Activated CD8-positive, alpha-beta memory T cell treated with anti-CD3 and anti-CD28 coated beads for 36 hours (primary cell): Measurements from ENCODE around the gene NDUFS6. TPM values are rescaled to one million over a fixed set of nuclear protein-coding genes. Genes with fewer than 3 reads are reported as not detected.
"Not testable (repeated sequence)": the region's sequence is repeated elsewhere in the genome, so short reads cannot be mapped to it uniquely, and the experiment has no call there.

Experiments used
- CTCF ChIA-PET: fragments of 350-600 bp; sonication (Branson Sonifier 250); formaldehyde crosslinking; loops from one replicate; lab custom pipeline; 2021; ENCODE audit warnings: antibody characterized with exemption; lab: Charles Lee
- POLR2A ChIA-PET: fragments of 350-600 bp; sonication (Branson Sonifier 250); formaldehyde crosslinking; loops from one replicate; lab custom pipeline; 2021; ENCODE audit warnings: antibody characterized with exemption; lab: Charles Lee
- total RNA-seq, 2 experiments: library from RNA; stranded (reverse); gene quantifications; one replicate each; pipeline ENCODE4 v1.2.3, GENCODE V29; 2021

The NDUFS6 gene
- total RNA-seq, 2 experiments from 2014 or later: 46.7 to 47.5 TPM

GRCh38 chr5:1836891-1837880 is 36.0 kb downstream of the NDUFS6 start:
- CTCF ChIA-PET: no interaction called here
- POLR2A ChIA-PET: no interaction called here

DNA sequence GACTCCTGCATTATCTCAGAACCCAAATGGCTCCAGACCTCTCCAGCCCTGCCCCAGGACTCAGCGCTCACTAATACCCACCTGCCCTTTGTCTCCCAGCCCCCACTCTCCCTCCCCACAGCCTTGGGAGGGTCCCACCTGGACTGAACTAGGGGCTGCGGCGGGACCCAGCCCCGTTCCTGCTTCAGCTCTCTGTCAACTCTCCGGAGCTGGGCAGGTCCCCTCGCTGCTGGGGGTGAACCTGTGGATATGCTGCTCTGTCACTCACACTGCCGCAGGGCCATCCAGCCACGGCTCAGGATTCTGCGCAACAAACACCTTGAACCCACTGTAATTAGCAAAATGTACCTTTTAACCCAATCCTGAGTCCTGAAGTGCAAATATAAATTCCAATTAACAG is 36.8 kb downstream of the NDUFS6 start:
- CTCF ChIA-PET: no interaction called here
- POLR2A ChIA-PET: no interaction called here

DNA sequence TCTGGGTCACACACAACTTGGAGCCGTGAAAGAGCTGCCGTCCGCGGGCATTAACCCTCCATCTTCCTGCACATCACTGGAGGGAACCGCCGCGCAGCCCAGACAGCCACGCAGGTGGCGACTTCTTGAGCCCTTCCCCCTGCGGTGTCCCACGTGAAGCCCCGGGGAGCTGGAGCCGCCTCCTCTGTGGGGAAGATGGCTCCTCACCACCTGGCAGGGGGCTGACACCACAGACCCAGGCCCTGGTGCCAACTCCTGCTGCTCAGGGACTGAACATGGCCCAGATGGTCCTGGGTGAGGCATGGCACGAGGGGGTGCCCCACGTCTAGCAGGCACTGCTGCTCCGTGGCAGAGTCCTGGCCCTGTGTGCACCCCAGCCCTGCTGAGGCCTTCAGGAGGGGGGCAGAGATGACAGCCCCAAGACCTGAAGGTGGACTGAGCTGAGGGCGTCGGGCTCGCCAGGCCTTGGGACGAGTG is 38.9 kb downstream of the NDUFS6 start:
- CTCF ChIA-PET: no interaction called here
- POLR2A ChIA-PET: no interaction called here

GRCh38 chr5:1840741-1841521 is 39.7 kb downstream of the NDUFS6 start:
- POLR2A ChIA-PET: no interaction called here
- CTCF ChIA-PET: interaction anchor here (0.7 kb wide), 1 partner anchor 14 kb away, joined by 3 read pairs; no protein-coding TSS in a partner anchor

DNA sequence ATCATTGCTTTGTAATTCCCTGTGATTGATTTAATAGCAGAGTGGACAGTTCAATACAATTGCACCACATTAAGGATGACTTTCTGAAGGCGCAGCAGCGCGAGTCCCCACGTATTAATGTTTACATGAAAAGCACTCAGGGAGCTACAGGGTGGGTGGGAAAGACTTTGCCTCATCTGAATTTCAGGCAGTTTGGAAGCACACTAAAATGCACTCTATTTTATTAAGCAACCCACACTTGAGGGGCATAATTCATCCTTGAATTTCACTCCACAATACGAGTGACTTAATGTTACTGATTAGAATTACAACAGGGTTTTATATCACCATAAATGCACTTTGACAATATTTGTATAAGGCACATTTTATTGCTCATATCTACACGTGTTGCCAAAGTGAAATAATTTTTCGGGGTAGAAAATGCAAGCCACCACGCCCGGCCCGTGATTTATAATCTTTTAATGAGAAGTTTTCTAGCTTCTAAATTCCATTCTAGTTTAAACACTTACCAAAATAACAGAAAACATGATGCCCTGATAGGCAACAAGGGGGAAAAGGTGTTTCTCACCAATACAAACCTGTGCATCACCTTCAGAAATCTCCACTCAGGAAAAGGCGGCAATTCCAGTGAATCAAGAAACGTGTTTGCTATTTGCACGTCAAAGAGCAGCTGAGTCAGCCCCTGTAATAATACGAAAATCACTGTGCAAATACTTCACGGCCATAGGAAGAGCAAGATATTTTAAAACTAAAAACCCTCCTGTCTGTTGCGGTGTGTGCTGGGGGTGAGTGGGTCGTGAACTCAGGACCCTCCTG is 41.0 kb downstream of the NDUFS6 start:
- CTCF ChIA-PET: no interaction called here
- POLR2A ChIA-PET: no interaction called here

DNA sequence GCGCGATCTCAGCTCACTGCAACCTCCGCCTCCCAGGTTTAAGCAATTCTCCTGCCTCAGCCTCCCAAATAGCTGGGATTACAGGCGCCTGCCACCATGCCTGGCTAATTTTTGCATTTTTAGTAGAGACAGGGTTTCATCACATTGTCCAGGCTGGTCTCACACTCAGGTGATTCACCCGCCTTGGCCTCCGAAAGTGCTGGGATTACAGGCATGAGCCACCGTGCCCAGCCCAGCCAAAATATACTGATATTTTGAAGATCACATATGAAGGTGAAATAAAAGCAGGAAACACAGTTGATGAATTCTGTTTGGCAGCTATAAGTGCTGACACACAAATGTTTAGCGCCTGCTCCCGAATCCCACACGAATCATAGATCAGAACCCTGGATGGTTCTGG is 42.6 kb downstream of the NDUFS6 start:
- CTCF ChIA-PET, POLR2A ChIA-PET: not testable (repeated sequence)

GRCh38 chr5:1844708-1845436 is 43.7 kb downstream of the NDUFS6 start:
- ChIA-PET POLR2A (no interaction called here), CTCF (no interaction called here)

GRCh38 chr5:1845696-1846095 is 44.5 kb downstream of the NDUFS6 start:
- ChIA-PET POLR2A (no interaction called here), CTCF (no interaction called here)

- CTCF ChIA-PET: no interaction called here
- POLR2A ChIA-PET: no interaction called here
These were observed 45.4 kb downstream of the NDUFS6 start for GRCh38 chr5:1846583-1846982.

DNA sequence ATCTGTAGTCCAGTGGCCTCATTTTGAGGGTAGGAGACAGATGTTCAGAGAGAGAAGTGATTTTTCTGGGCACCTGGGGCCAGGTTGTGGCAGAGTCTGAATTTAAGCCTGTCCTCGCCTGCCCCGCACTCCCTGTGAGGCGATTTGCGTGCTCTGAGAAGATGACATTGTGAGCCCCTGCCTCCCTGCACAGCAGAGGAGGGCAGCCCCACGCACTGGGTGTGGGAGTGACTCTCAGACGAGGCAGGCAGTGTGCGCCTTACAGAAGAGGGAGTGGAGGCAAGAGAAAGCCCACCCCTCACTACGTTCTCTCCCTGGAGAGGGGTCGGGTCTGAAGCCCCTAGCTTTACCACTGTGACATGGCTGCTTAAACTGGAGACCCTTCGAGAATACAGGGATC is 45.8 kb downstream of the NDUFS6 start:
- POLR2A ChIA-PET: no interaction called here
- CTCF ChIA-PET: no interaction called here

- ChIA-PET POLR2A (no interaction called here), CTCF (no interaction called here)
These were observed 46.4 kb downstream of the NDUFS6 start for GRCh38 chr5:1847611-1848010.

GRCh38 chr5:1850324-1851154 is 49.3 kb downstream of the NDUFS6 start:
- CTCF ChIA-PET: no interaction called here
- POLR2A ChIA-PET: no interaction called here

GRCh38 chr5:1851290-1851934 is 50.2 kb downstream of the NDUFS6 start:
- CTCF ChIA-PET: no interaction called here
- POLR2A ChIA-PET: no interaction called here

GRCh38 chr5:1852324-1852947 is 51.2 kb downstream of the NDUFS6 start:
- ChIA-PET POLR2A (no interaction called here), CTCF (no interaction called here)

- ChIA-PET CTCF (no interaction called here), POLR2A (no interaction called here)
These were observed 52.3 kb downstream of the NDUFS6 start for GRCh38 chr5:1853531-1853930.

- ChIA-PET CTCF (no interaction called here), POLR2A (no interaction called here)
These were observed 53.9 kb downstream of the NDUFS6 start for GRCh38 chr5:1855075-1855474.

GRCh38 chr5:1855596-1855995 is 54.4 kb downstream of the NDUFS6 start:
- ChIA-PET CTCF (no interaction called here), POLR2A (no interaction called here)
